ENCODE measurements around the gene SCN11A. TPM values are rescaled to one million over a fixed set of nuclear protein-coding genes. Genes with fewer than 3 reads are reported as not detected.

SCN11A gene
- total RNA-seq, 1 experiment from 2014 or later = 0.13 TPM

- TF ChIP-seq FOXP4 (CRISPR knock-in tag; IDR thresholded peaks at IDR 0.05) = no peak
- no peak for TF ChIP-seq IRF1 (CRISPR knock-in tag; IDR thresholded peaks at IDR 0.05)
- no peak for TF ChIP-seq CREB1 (CRISPR knock-in tag; IDR thresholded peaks at IDR 0.05)
- no peak for TF ChIP-seq FOXJ3 (CRISPR knock-in tag; IDR thresholded peaks at IDR 0.05; ENCODE audit: borderline replicate concordance)
- no peak for TF ChIP-seq GABPB1 (CRISPR knock-in tag; IDR thresholded peaks at IDR 0.05)
- TF ChIP-seq AR (CRISPR knock-in tag; IDR thresholded peaks at IDR 0.05) = no peak
- no peak for TF ChIP-seq ZNF425 (CRISPR knock-in tag; conservative IDR thresholded peaks at IDR 0.05)
- no peak for TF ChIP-seq CBFB (CRISPR knock-in tag; IDR thresholded peaks at IDR 0.05; ENCODE audit: low read depth)
- TF ChIP-seq SMAD3 (CRISPR knock-in tag; IDR thresholded peaks at IDR 0.05; ENCODE audit: borderline replicate concordance) = no peak
- no peak for TF ChIP-seq ESRRA (CRISPR knock-in tag; IDR thresholded peaks at IDR 0.05; ENCODE audit: borderline replicate concordance)
These were observed 39.2 kb upstream of the SCN11A start (continued) for GRCh38 chr3:39090922-39091321.

GRCh38 chr3:39088889-39089288 is 37.1 kb upstream of the SCN11A start:
- H3K27me3 Mint-ChIP-seq (ENCODE audit: low read depth) = no peaks in the 10 kb centered on the region
- H3K27ac Mint-ChIP-seq = no peak overlapping the region
- ChIA-PET POLR2A (no interaction called here), CTCF (interaction anchor here (0.6 kb wide), 1 partner anchor 879 kb away, joined by 5 read pairs; no protein-coding TSS in a partner anchor)
- DNase-seq (ENCODE audit: low spot score) (no peak), ATAC-seq (no peak)
- H3K4me1 Mint-ChIP-seq = no peaks in the 10 kb centered on the region
- H3K4me3 Mint-ChIP-seq = no peak overlapping the region
- H3K9me3 Mint-ChIP-seq = no peaks in the 10 kb centered on the region
- peaks cover 39% of the 10 kb centered on the region for H3K36me3 Mint-ChIP-seq
- TF ChIP-seq SMAD4 (CRISPR knock-in tag; IDR thresholded peaks at IDR 0.05) = no peak
- no peak for TF ChIP-seq ZNF263 (CRISPR knock-in tag; IDR thresholded peaks at IDR 0.05; ENCODE audit: low read depth)
- no peak for TF ChIP-seq TCF7 (CRISPR knock-in tag; IDR thresholded peaks at IDR 0.05; ENCODE audit: low read depth)
- TF ChIP-seq FOXP1 (CRISPR knock-in tag; IDR thresholded peaks at IDR 0.05; ENCODE audit: borderline replicate concordance) = no peak
- TF ChIP-seq GTF2I (CRISPR knock-in tag; conservative IDR thresholded peaks at IDR 0.05) = no peak
- no peak for TF ChIP-seq HMGXB4 (CRISPR knock-in tag; IDR thresholded peaks at IDR 0.05)
- no peak for TF ChIP-seq RORB (CRISPR knock-in tag; IDR thresholded peaks at IDR 0.05)
- TF ChIP-seq ZNF423 (CRISPR knock-in tag; IDR thresholded peaks at IDR 0.05) = no peak
- TF ChIP-seq ZNF121 (CRISPR knock-in tag; IDR thresholded peaks at IDR 0.05) = no peak
- TF ChIP-seq ZNF317 (CRISPR knock-in tag; IDR thresholded peaks at IDR 0.05; ENCODE audit: borderline replicate concordance, low read depth) = no peak
- TF ChIP-seq ZNF138 (CRISPR knock-in tag; conservative IDR thresholded peaks at IDR 0.05) = no peak
- no peak for TF ChIP-seq TP53 (CRISPR knock-in tag; IDR thresholded peaks at IDR 0.05)

Measured in WTC11 (cell line).